ENCODE measurements around the gene PARP12. TPM values are rescaled to one million over a fixed set of nuclear protein-coding genes. Genes with fewer than 3 reads are reported as not detected.

The PARP12 gene
- total RNA-seq, 2 donors from 2014 or later: 7.5 to 8.5 TPM

- peaks cover 9% of the 10 kb centered on the region for H3K36me3 ChIP-seq
Observed at GRCh38 chr7:140045697-140046096, 17.1 kb downstream of the PARP12 start.

GRCh38 chr7:140044251-140044650, 18.5 kb downstream of the PARP12 start:
- Histone ChIP-seq H3K9me3 (no peaks in the 10 kb centered on the region), H3K4me1 (peaks cover 0 to 17% of the 10 kb centered on the region in 2 donors), H3K27ac (no peak overlapping the region), H3K4me3 (no peak overlapping the region), H3K27me3 (no peaks in the 10 kb centered on the region), H3K36me3 (peaks cover 15% of the 10 kb centered on the region)
- TF ChIP-seq CTCF (IDR thresholded peaks at IDR 0.05): no peak
- DNase-seq (ENCODE audit: low spot score): no peak

More at GRCh38 chr7:140045697-140046096, 17.1 kb downstream of the PARP12 start:
- no peak for DNase-seq (ENCODE audit: low spot score)
- Histone ChIP-seq H3K27me3 (no peaks in the 10 kb centered on the region), H3K27ac (no peak overlapping the region), H3K9me3 (no peaks in the 10 kb centered on the region), H3K4me1 (peaks cover 0 to 25% of the 10 kb centered on the region in 2 donors), H3K4me3 (no peak overlapping the region)
- no peak for TF ChIP-seq CTCF (IDR thresholded peaks at IDR 0.05)

GRCh38 chr7:140042386-140042670, 20.4 kb downstream of the PARP12 start:
- TF ChIP-seq CTCF (IDR thresholded peaks at IDR 0.05): no peak
- peaks cover 0 to 7% of the 10 kb centered on the region in 2 donors for H3K4me1 ChIP-seq
- peak; percentile 18 for DNase-seq (ENCODE audit: low spot score)
- H3K4me3 ChIP-seq: no peak overlapping the region
- no peaks in the 10 kb centered on the region for H3K9me3 ChIP-seq
- H3K27ac ChIP-seq: no peak overlapping the region
- H3K27me3 ChIP-seq: no peaks in the 10 kb centered on the region
- H3K36me3 ChIP-seq: peaks cover 26% of the 10 kb centered on the region

GRCh38 chr7:140041659-140042385, 20.9 kb downstream of the PARP12 start:
- Histone ChIP-seq H3K36me3 (peaks cover 30% of the 10 kb centered on the region), H3K27ac (no peak overlapping the region), H3K9me3 (no peaks in the 10 kb centered on the region), H3K4me3 (no peak overlapping the region), H3K27me3 (no peaks in the 10 kb centered on the region), H3K4me1 (peaks cover 0 to 7% of the 10 kb centered on the region in 2 donors)
- no peak for DNase-seq (ENCODE audit: low spot score)
- no peak for TF ChIP-seq CTCF (IDR thresholded peaks at IDR 0.05)

GRCh38 chr7:140039896-140040295, 22.9 kb downstream of the PARP12 start:
- Histone ChIP-seq H3K27ac (no peak overlapping the region), H3K36me3 (peaks cover 36% of the 10 kb centered on the region), H3K4me1 (no peaks in the 10 kb centered on the region), H3K9me3 (no peaks in the 10 kb centered on the region), H3K4me3 (no peak overlapping the region), H3K27me3 (no peaks in the 10 kb centered on the region)
- DNase-seq (ENCODE audit: low spot score): peak; percentile 18
- no peak for TF ChIP-seq CTCF (IDR thresholded peaks at IDR 0.05)

- DNase-seq (ENCODE audit: low spot score): peak; percentile 18
- no peak overlapping the region for H3K27ac ChIP-seq
- no peak overlapping the region for H3K4me3 ChIP-seq
- no peak for TF ChIP-seq CTCF (IDR thresholded peaks at IDR 0.05)
- H3K36me3 ChIP-seq: peaks cover 36% of the 10 kb centered on the region
- H3K9me3 ChIP-seq: no peaks in the 10 kb centered on the region
- H3K27me3 ChIP-seq: no peaks in the 10 kb centered on the region
- H3K4me1 ChIP-seq: no peaks in the 10 kb centered on the region
Observed at GRCh38 chr7:140039066-140039465, 23.7 kb downstream of the PARP12 start.

All from right atrium auricular region (tissue), 2 donors.